DMS53 (cell line): ENCODE measurements around the gene LRMDA.
A peak's percentile ranks its signal among the peaks of the same experiment; 100 is the strongest.
"Not testable (repeated sequence)": the region's sequence is repeated elsewhere in the genome, so short reads cannot be mapped to it uniquely, and the experiment has no call there.

Experiments used
- DNase-seq: peaks from one replicate; lab custom pipeline; 2025; lab: John Stamatoyannopoulos, UW

LRMDA gene

GRCh38 chr10:76126607-76127527 is 695.4 kb downstream of the LRMDA start:
- peak; percentile 6 for DNase-seq

- peak; percentile 23 for DNase-seq
Observed at GRCh38 chr10:76127984-76128589, 696.7 kb downstream of the LRMDA start.

- DNase-seq: no peak
Observed at GRCh38 chr10:76129213-76129612, 697.8 kb downstream of the LRMDA start.

GRCh38 chr10:76130892-76131291 is 699.5 kb downstream of the LRMDA start:
- DNase-seq: no peak

- no peak for DNase-seq
Observed at GRCh38 chr10:76133597-76134255, 702.3 kb downstream of the LRMDA start.

GRCh38 chr10:76136961-76137360 is 705.5 kb downstream of the LRMDA start:
- DNase-seq: no peak

GRCh38 chr10:76138286-76138685 is 706.9 kb downstream of the LRMDA start:
- DNase-seq: no peak

- DNase-seq: no peak
Observed at GRCh38 chr10:76138906-76139305, 707.5 kb downstream of the LRMDA start.

- no peak for DNase-seq
Observed at GRCh38 chr10:76139431-76139830, 708.0 kb downstream of the LRMDA start.

GRCh38 chr10:76141376-76141775 is 710.0 kb downstream of the LRMDA start:
- no peak for DNase-seq

GRCh38 chr10:76148217-76148616 is 716.8 kb downstream of the LRMDA start:
- DNase-seq: not testable (repeated sequence)

- peak; percentile 27 for DNase-seq
Observed at GRCh38 chr10:76149182-76149581, 717.8 kb downstream of the LRMDA start.

GRCh38 chr10:76149602-76150138 is 718.2 kb downstream of the LRMDA start:
- no peak for DNase-seq

GRCh38 chr10:76150139-76150875 is 718.9 kb downstream of the LRMDA start:
- peak; percentile 85 for DNase-seq

- DNase-seq: peak; percentile 83
Observed at GRCh38 chr10:76150876-76151288, 719.5 kb downstream of the LRMDA start.

GRCh38 chr10:76152186-76152585 is 720.8 kb downstream of the LRMDA start:
- no peak for DNase-seq

GRCh38 chr10:76155961-76156360 is 724.5 kb downstream of the LRMDA start:
- no peak for DNase-seq

GRCh38 chr10:76160446-76161300 is 729.2 kb downstream of the LRMDA start:
- DNase-seq: no peak

- DNase-seq: no peak
Observed at GRCh38 chr10:76161301-76161582, 729.8 kb downstream of the LRMDA start.

- DNase-seq: no peak
Observed at GRCh38 chr10:76168437-76168836, 737.0 kb downstream of the LRMDA start.

GRCh38 chr10:76169246-76169645 is 737.8 kb downstream of the LRMDA start:
- no peak for DNase-seq
